ENCODE results near the gene HUWE1. TPM values are rescaled to one million over a fixed set of nuclear protein-coding genes. Genes with fewer than 3 reads are reported as not detected.
"Not testable (repeated sequence)": the region's sequence is repeated elsewhere in the genome, so short reads cannot be mapped to it uniquely, and the experiment has no call there.

The HUWE1 gene
- total RNA-seq, 4 donors from 2014 or later: 84.4 to 139 (median 123) TPM

GRCh38 chrX:53723381-53723780 lies 36.9 kb upstream of the HUWE1 start:
- Histone ChIP-seq H3K4me3 (no peak overlapping the region), H3K4me1 (no peaks in the 10 kb centered on the region), H3K9me3 (no peaks in the 10 kb centered on the region), H3K36me3 (no peaks in the 10 kb centered on the region), H3K27ac (no peak overlapping the region), H3K27me3 (no peaks in the 10 kb centered on the region)
- no peak for DNase-seq
- no peak for TF ChIP-seq POLR2A (IDR thresholded peaks at IDR 0.05)
- no peak for TF ChIP-seq CTCF (IDR thresholded peaks at IDR 0.05)

GRCh38 chrX:53721610-53722009 lies 35.1 kb upstream of the HUWE1 start:
- not testable (repeated sequence) for H3K36me3 ChIP-seq, H3K9me3 ChIP-seq, H3K27me3 ChIP-seq, DNase-seq, H3K27ac ChIP-seq, H3K4me3 ChIP-seq, H3K4me1 ChIP-seq

- not testable (repeated sequence) for H3K9me3 ChIP-seq, DNase-seq, H3K4me3 ChIP-seq, H3K27me3 ChIP-seq, H3K27ac ChIP-seq, H3K36me3 ChIP-seq, H3K4me1 ChIP-seq
These were observed 33.1 kb upstream of the HUWE1 start for GRCh38 chrX:53719666-53720065.

- H3K4me3 ChIP-seq: no peak overlapping the region
- no peaks in the 10 kb centered on the region for H3K4me1 ChIP-seq
- no peaks in the 10 kb centered on the region for H3K27me3 ChIP-seq
- H3K9me3 ChIP-seq: no peaks in the 10 kb centered on the region
- no peak for TF ChIP-seq CTCF (IDR thresholded peaks at IDR 0.05)
- TF ChIP-seq POLR2A (IDR thresholded peaks at IDR 0.05): no peak
- H3K27ac ChIP-seq: no peak overlapping the region
- H3K36me3 ChIP-seq: no peaks in the 10 kb centered on the region
- no peak for DNase-seq
These were observed 31.6 kb upstream of the HUWE1 start for GRCh38 chrX:53718073-53718472.

GRCh38 chrX:53717205-53717604 lies 30.7 kb upstream of the HUWE1 start:
- no peaks in the 10 kb centered on the region for H3K36me3 ChIP-seq
- no peaks in the 10 kb centered on the region for H3K27me3 ChIP-seq
- H3K4me3 ChIP-seq: no peak overlapping the region
- no peaks in the 10 kb centered on the region for H3K9me3 ChIP-seq
- DNase-seq: no peak
- H3K4me1 ChIP-seq: no peaks in the 10 kb centered on the region
- TF ChIP-seq CTCF (IDR thresholded peaks at IDR 0.05) (no peak), POLR2A (IDR thresholded peaks at IDR 0.05) (no peak)
- H3K27ac ChIP-seq: peak overlapping the region in 2 of 4 donors; percentile 35 to 49

GRCh38 chrX:53716328-53717088 lies 30.0 kb upstream of the HUWE1 start:
- Histone ChIP-seq H3K27ac (peak overlapping the region in 2 of 4 donors; percentile 48 to 49), H3K9me3 (no peaks in the 10 kb centered on the region), H3K4me1 (no peaks in the 10 kb centered on the region), H3K36me3 (no peaks in the 10 kb centered on the region), H3K4me3 (no peak overlapping the region), H3K27me3 (no peaks in the 10 kb centered on the region)
- TF ChIP-seq CTCF (IDR thresholded peaks at IDR 0.05): no peak
- no peak for TF ChIP-seq POLR2A (IDR thresholded peaks at IDR 0.05)
- DNase-seq: peak in 2 of 3 donors; percentile 42 to 70
